Measurements from ENCODE around the gene ZNG1C. TPM values are rescaled to one million over a fixed set of nuclear protein-coding genes. Genes with fewer than 3 reads are reported as not detected.
"Not testable (repeated sequence)": the region's sequence is repeated elsewhere in the genome, so short reads cannot be mapped to it uniquely, and the experiment has no call there.

Gene ZNG1C
- total and polyA plus RNA-seq, 8 donors, result 4.1 to 49.6 (median 8.6) TPM

GRCh38 chr9:68307654-68308053 lies 65.9 kb downstream of the ZNG1C start:
- DNase-seq; H3K36me3 ChIP-seq; H3K27ac ChIP-seq; H3K4me3 ChIP-seq; H3K9me3 ChIP-seq; intact Hi-C loops (cut with DNase I; ENCODE audit: low total_unique reads); H3K4me1 ChIP-seq: not testable (repeated sequence)
- 19 to 38% (median 26%) methylated on average over 8 to 17 of the region's 21 CpGs for WGBS, 5 donors
- peaks cover 0 to 16% (median 3%) of the 10 kb centered on the region in 3 donors for H3K27me3 ChIP-seq

- H3K36me3 ChIP-seq; intact Hi-C loops (cut with DNase I; ENCODE audit: low total_unique reads); H3K4me3 ChIP-seq; DNase-seq; H3K27ac ChIP-seq; H3K4me1 ChIP-seq; H3K9me3 ChIP-seq: not testable (repeated sequence)
- peaks cover 0 to 10% (median 3%) of the 10 kb centered on the region in 3 donors for H3K27me3 ChIP-seq
- WGBS, 5 donors, result no CpG with 5 or more reads among the region's 5 CpGs
These were observed 69.4 kb downstream of the ZNG1C start for GRCh38 chr9:68311208-68311607.

DNA sequence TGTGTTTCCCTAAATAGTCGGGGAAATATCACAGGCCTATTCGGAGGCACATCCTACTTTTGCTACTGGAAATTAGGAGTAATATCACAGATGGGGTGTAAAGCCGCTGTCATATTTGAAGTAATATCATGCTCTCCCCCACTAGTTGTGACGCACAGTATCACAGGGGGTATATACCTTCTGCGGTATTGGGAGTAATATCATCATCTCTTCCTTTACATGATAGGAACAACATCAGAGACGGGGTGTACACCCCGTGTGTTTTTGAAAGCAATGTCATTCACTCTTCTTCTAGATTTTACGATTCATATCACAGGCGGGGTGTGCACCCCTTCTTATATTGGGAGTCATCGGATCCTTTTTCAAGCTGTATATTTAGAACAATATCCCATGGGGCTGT lies 76.4 kb downstream of the ZNG1C start:
- not testable (repeated sequence) for H3K27me3 ChIP-seq

DNA sequence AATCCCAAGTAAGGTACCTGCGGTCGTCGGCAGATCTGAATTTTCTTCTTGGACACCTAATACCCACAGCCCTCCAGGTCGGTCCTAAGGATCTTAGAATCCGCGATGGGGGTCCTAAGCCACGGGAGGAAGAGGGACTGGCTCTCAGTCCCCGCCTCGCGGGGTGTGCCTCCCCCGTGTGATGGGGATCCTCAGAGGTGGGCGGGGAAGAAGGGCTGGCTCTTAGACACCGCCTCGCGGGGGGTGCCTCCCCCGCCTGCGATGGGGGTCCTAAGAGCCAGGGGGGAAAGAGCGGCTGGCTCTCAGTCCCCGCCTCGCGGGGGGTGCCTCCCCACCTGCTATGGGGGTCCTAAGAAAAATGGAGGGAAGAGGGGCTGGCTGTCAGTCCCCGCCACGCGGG lies 82.0 kb downstream of the ZNG1C start:
- peaks cover 0 to 17% (median 0%) of the 10 kb centered on the region in 3 donors for H3K27me3 ChIP-seq
- H3K9me3 ChIP-seq; H3K4me3 ChIP-seq; H3K4me1 ChIP-seq; DNase-seq; H3K27ac ChIP-seq; H3K36me3 ChIP-seq; intact Hi-C loops (cut with DNase I; ENCODE audit: low total_unique reads): not testable (repeated sequence)
- WGBS, 5 donors, result 34 to 86% (median 60%) methylated on average over 5 to 10 of the region's 24 CpGs; no CpG with 5 or more reads in 2 of the 5 donors

More for the DNA sequence above, 76.4 kb downstream of the ZNG1C start:
- H3K4me1 ChIP-seq; DNase-seq; H3K4me3 ChIP-seq; H3K36me3 ChIP-seq; H3K9me3 ChIP-seq; intact Hi-C loops (cut with DNase I; ENCODE audit: low total_unique reads); H3K27ac ChIP-seq: not testable (repeated sequence)
- 66 to 74% (median 70%) methylated on average over 9 to 10 of the region's 10 CpGs for WGBS, 5 donors

- H3K4me3 ChIP-seq; H3K36me3 ChIP-seq; DNase-seq; H3K27ac ChIP-seq; H3K4me1 ChIP-seq; intact Hi-C loops (cut with DNase I; ENCODE audit: low total_unique reads); H3K9me3 ChIP-seq: not testable (repeated sequence)
- 3 to 25% (median 20%) methylated on average over 3 to 6 of the region's 20 CpGs; no CpG with 5 or more reads in 1 of the 5 donors for WGBS, 5 donors
- H3K27me3 ChIP-seq, result peaks cover 0 to 17% (median 0%) of the 10 kb centered on the region in 3 donors
These were observed 82.7 kb downstream of the ZNG1C start for GRCh38 chr9:68324518-68324917.

- WGBS, 5 donors, result 68 to 76% (median 73%) methylated on average over 2 of the region's 4 CpGs
- H3K27ac ChIP-seq; H3K4me1 ChIP-seq; H3K9me3 ChIP-seq; H3K36me3 ChIP-seq; H3K27me3 ChIP-seq; intact Hi-C loops (cut with DNase I; ENCODE audit: low total_unique reads); H3K4me3 ChIP-seq; DNase-seq: not testable (repeated sequence)
These were observed 87.3 kb downstream of the ZNG1C start for GRCh38 chr9:68329106-68329505.

DNA sequence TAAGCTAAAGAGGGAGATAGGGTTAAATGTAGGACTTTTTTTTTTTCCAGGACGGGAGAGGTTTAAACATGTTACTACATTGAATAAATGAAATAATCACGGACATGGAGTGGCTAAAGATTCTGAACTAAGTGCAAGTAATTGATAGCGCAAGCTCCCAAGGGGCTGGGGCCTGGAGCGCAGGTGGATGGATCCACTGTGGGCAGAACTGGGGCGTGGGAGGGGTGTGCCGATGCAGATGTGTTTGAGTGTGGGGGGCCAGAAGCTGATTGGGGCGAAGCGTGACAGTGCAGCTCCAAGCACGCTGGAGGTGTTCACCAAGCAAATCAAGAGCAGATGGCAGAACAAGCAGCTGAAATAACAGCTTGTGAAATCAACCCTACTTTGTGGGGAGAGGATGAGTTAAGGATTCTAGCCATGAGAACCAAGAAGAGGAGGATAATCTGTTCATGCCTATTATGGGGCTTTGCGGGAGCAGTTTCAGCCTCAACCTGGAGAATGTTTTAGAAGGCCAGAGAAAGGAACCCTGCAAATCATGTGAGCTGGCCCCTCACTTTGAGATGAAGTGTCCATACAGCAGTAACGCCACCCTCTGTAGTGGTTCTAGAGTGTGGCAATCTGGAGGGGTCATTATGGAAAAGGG lies 88.9 kb downstream of the ZNG1C start:
- H3K27ac ChIP-seq; H3K9me3 ChIP-seq; H3K27me3 ChIP-seq; DNase-seq; intact Hi-C loops (cut with DNase I; ENCODE audit: low total_unique reads); H3K4me1 ChIP-seq; H3K36me3 ChIP-seq; H3K4me3 ChIP-seq: not testable (repeated sequence)
- 78 to 96% (median 83%) methylated on average over 5 to 9 of the region's 11 CpGs for WGBS, 5 donors

- H3K4me1 ChIP-seq; H3K4me3 ChIP-seq; H3K27ac ChIP-seq; H3K27me3 ChIP-seq; intact Hi-C loops (cut with DNase I; ENCODE audit: low total_unique reads); DNase-seq; H3K9me3 ChIP-seq; H3K36me3 ChIP-seq: not testable (repeated sequence)
- WGBS, 5 donors, result 43 to 83% (median 73%) methylated on average over 1 of the region's 1 CpG; no CpG with 5 or more reads in 1 of the 5 donors
These were observed 90.3 kb downstream of the ZNG1C start for GRCh38 chr9:68332122-68332521.

DNA sequence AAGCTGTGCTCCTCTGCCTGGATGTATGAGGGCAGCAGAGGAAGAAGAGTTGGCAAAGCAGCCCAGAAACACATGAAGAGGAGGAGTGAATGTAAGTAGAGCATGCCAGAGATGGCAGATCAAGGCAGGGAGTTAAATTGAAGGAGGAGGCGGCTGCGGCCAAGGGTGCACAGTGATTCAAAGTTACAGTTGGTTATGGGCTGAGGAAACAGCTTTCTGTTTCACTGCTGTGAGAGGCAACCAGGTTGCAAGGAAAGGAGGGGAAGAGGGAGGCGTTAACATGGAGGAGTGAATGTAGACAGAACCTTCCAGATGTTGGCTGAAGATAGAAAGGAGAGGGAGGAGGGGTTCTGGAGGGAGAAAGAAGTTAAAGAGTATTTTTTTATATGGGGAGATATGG lies 94.2 kb downstream of the ZNG1C start:
- intact Hi-C loops (cut with DNase I; ENCODE audit: low total_unique reads); H3K27ac ChIP-seq; H3K36me3 ChIP-seq; H3K27me3 ChIP-seq; H3K9me3 ChIP-seq; H3K4me3 ChIP-seq; DNase-seq; H3K4me1 ChIP-seq: not testable (repeated sequence)
- 40 to 100% (median 69%) methylated on average over 1 to 3 of the region's 3 CpGs for WGBS, 5 donors

DNA sequence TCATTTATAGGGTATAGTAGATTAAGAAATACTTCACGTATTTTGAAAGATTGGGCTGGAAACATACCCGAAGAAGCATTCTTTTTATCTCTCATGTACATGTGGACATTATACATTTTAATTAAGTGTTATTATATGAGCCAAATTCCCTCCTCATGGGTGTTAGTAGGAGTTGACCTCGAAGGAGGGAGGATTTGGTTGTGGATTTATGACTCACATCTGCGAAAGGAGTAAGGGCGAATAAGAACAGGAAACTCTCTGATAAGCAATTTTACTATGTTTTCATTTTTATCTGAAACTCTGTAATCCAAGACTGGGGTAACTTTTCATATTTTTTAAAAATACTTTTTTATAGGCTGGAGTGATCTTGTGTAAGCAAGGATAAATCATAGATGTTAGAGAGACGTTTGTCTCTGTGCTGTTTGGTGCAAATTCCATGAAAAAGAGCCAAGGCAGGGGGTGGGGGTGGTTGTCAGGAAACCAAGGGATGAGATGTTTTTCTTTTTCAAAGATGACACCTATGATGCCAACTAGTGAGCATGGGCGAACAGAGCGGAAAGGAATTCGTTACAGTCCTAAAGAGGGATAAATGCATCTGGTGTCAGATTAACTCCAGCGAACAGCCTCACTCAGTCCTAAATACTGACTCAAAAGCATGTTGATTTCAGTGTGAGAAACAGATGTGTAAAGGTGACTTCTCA lies 95.0 kb downstream of the ZNG1C start:
- H3K9me3 ChIP-seq; H3K4me1 ChIP-seq; H3K36me3 ChIP-seq; H3K4me3 ChIP-seq; DNase-seq; H3K27ac ChIP-seq; H3K27me3 ChIP-seq; intact Hi-C loops (cut with DNase I; ENCODE audit: low total_unique reads): not testable (repeated sequence)
- 72 to 81% (median 77%) methylated on average over 4 of the region's 10 CpGs for WGBS, 5 donors

- H3K36me3 ChIP-seq; intact Hi-C loops (cut with DNase I; ENCODE audit: low total_unique reads); H3K27ac ChIP-seq; H3K4me3 ChIP-seq; H3K27me3 ChIP-seq; H3K9me3 ChIP-seq; H3K4me1 ChIP-seq; DNase-seq: not testable (repeated sequence)
- 71 to 88% (median 81%) methylated on average over 7 of the region's 7 CpGs for WGBS, 5 donors
These were observed 96.2 kb downstream of the ZNG1C start for GRCh38 chr9:68338000-68338399.

All from stomach (tissue), 9 donors.